GM12875 (cell line): ENCODE measurements around the gene FMN2.

Source experiments
- H3K4me3 ChIP-seq: one replicate; pipeline ENCODE4 v1.5.1; 2011; ENCODE audit warnings: low read depth, low read length, control low read depth
- CTCF ChIP-seq: IDR thresholded peaks from 2 replicates; pipeline ENCODE4 v1.5.1; 2011; ENCODE audit warnings: low read depth, mild to moderate bottlenecking, control low read depth, inconsistent platforms, low read length, moderate library complexity, borderline replicate concordance; ENCODE audit not compliant: insufficient read depth

The FMN2 gene

DNA sequence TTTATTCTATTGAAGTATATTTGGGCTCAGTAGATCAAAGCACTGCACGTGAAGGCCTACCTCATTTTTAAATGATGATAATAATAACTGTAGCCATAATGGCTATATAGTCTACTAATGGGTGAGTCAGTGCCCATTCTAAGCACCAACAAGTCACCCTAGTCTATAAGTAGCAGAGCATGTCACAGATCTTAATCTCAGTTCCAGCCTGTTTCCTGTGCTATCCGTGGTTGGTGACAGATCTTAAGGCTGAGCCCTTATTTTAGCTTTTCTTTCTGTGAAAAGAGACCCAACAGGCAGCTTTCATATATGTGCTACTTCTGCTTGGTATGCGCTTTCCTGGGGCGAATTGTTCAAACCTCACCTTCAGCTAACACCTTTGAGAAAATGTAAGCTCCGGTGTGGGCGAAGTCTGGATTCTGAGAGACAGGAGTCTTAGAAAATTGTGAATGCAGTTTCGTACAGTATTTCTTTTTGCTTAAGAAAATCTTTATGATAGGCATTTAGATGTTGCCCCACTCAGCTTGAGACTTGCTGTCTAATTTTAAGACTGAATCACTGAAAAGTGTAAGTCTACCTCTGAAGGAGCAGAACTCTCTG, 59.6 kb downstream of the FMN2 start:
- no peak for TF ChIP-seq CTCF
- no peak overlapping the region for H3K4me3 ChIP-seq

DNA sequence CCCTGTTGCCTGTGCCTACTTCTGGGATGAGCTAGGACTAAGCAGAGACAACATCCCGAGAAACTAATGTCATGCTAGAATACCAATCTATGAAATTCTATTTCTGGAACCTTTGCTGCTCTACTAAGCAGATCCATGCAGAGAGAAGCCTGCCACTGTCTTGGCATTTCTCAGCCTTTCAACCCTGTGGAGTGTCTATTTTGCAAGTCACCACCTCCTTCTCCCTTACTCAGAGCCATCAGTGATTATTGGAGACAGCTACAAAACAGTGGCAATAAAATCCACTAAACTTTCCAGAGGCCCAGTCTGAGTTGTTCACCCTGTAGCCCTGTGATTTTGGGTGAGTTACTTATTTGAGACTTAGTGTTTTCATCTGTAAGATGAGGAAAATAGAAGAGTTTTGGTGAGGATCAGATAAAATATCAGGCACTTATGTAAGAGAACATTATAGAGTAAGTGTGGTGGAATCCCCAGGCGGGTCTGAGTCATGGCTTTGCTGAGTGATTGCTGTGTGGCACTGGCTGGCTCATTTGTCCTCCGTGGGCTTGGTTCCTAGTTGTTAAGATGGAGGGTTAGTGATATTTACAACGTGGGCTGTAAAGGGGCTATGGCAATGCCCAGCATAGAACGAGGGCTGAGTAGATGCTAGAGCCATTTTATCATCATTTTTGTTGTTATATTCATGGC, 61.1 kb downstream of the FMN2 start:
- TF ChIP-seq CTCF, result no peak
- no peak overlapping the region for H3K4me3 ChIP-seq

DNA sequence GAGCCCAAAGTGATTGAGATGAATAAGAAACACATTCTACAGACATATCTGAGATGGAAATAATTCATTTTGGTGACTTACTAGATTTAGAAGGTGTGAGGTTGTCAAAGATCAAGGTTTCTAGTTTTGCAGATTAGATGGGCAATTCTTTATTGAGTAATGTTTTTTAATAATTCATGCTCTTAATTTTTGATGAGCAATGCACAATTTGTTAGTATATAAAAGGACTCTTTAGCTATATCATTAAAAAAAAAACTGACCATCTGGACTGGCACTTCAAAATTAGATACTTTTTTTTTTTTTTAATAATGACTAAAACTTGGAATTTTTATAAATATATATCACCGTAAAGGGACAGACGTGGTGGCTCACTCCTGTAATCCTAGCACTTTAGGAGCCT, 63.9 kb downstream of the FMN2 start:
- no peak for TF ChIP-seq CTCF
- no peak overlapping the region for H3K4me3 ChIP-seq

DNA sequence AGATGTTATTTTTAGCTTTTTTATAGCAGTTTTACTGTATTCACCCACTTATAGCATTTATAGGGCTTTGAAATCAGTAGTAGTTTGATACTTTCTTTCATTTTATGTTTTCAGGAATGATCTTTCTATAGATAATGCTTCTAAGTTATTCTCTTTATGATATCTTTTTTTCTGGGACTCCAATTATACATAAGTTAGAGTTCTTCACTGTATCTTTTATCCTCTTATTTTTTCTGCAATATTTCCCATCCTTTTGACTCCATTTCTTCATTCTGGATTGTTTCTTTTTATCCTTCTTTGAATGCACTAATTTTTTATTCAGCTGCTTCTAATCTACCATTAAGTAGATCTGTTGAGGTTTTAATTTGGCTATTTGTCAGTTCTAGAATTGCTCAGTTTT, 73.1 kb downstream of the FMN2 start:
- H3K4me3 ChIP-seq, result no peak overlapping the region
- no peak for TF ChIP-seq CTCF

DNA sequence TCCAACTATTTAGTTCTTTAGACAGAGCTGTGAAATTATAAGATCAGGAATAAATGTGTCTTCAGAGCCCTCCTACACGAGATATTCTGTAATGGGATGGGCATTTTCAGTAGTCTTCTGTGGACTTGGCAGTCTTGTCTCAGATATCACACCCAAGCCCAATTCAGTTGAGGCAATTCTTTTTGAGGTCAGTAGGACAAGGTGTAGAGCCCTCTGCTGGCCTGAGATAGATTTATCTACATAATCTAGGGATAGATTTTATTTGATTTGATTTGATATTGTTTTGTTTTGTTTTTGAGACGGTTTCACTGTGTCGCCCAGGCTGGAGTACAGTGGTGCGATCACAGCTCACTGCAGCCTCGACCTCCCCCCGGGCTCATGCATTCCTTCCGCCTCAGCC, 77.5 kb downstream of the FMN2 start:
- H3K4me3 ChIP-seq, result no peak overlapping the region
- no peak for TF ChIP-seq CTCF

- no peak overlapping the region for H3K4me3 ChIP-seq
- TF ChIP-seq CTCF, result no peak
These were observed 78.6 kb downstream of the FMN2 start for GRCh38 chr1:240170266-240170665.

GRCh38 chr1:240170806-240171205, 79.1 kb downstream of the FMN2 start:
- no peak overlapping the region for H3K4me3 ChIP-seq
- no peak for TF ChIP-seq CTCF
